8988T (cell line): ENCODE measurements around the gene GRK3.
"Not testable (repeated sequence)": the region's sequence is repeated elsewhere in the genome, so short reads cannot be mapped to it uniquely, and the experiment has no call there.

Experiments used
- DNase-seq: peaks from one replicate; pipeline ENCODE4 v3.0.0; 2011

GRK3 gene

DNA sequence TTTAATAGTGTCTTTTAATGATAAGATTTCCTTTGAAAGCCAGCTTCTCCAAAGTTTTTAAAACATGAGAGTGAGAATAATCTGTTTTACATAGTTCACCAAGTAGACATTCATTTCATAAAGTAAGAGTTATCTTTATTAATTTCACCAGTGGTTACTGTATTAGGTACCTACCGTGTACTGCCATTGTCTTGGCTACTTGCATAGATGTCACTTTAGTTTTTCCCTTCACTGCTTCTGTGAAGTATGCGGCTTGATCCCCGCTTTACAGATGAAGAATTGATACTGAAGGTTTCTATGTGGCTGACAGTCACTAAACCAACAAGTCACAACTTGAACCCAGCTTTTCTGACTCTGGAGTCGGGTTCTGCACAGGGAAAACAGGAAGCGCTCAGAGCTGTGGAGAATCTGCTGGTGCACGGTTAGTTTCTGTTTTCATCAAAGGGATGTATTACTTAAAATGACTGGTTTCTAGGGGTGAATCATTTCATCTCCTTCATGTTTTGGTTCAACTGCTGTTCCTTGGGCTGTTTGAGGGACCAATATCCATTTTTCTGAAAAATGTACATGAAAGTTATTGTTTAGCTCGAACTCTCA, 138.2 kb downstream of the GRK3 start:
- DNase-seq = no peak

DNA sequence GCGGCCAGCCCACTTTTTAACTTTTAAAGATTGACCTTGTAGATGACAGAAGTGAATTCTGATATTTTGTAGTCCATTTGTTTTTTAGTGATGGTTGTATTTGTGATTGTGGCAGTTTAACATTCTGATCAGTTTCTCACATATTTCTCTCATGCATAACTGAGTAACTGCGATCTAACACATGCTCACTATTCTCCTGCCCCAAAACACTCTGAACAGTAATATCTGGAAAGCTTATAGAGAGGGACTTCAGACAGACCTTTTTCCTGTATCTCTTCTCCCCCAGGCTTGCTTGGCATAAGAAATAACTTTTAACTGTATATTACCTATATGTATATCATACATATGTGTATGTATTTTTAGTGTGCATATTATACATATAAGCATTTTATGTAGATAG, 140.2 kb downstream of the GRK3 start:
- no peak for DNase-seq

DNA sequence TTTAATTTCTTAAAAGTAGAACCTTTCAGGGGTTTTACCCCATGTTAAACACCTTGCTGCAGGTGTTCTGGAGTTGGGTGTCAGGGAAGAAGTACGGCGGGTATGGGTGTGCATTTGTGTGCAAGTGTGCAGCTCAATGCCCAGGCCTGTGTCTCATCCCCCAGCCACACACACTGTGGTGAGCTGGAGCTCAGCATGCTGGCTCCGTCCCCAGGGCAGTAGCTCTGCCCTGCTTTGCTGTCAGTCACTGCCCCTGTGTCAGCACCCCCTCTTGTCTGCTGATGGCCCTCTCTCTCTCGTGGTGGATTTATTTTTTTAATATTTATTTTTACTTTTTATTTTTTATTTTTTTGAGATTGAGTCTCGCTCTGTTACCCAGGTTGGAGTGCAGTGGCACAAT, 141.7 kb downstream of the GRK3 start:
- no peak for DNase-seq

DNA sequence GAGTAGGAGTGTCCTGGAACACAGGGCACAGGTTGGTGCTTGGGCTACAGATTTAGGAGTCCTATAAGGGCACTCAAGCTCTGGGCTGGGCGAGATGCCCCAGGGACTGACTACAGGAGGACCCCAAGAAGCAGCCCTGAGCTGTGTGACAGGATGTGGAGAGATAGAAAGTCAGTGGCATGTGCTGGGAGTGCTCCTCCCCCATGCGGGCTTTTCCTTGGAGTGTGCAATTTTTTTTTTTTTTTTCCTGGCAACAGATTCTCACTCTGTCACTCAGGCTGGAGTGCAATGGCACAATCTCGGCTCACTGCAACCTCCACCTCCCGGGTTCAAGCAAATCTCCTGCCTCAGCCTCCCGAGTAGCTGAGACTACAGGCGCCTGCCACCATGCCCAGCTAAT, 144.0 kb downstream of the GRK3 start:
- not testable (repeated sequence) for DNase-seq

DNA sequence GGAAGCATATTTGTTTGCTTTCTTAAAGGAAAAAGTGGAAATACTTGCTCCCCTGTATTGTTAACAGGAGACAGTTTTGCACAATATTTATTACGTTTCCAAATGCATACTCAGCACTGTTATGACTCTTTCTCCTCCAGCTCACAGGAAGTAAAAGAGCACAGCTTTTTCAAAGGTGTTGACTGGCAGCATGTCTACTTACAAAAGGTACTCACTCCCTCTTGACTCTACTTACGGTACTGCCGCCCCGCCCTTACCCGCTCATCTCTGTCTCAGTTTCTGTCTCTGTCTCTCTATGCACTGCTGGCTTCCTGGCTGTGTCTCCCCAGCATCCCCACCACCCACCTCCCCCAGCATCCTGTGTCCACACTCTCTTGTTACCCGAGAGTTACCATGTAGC, 145.3 kb downstream of the GRK3 start:
- DNase-seq = no peak

DNA sequence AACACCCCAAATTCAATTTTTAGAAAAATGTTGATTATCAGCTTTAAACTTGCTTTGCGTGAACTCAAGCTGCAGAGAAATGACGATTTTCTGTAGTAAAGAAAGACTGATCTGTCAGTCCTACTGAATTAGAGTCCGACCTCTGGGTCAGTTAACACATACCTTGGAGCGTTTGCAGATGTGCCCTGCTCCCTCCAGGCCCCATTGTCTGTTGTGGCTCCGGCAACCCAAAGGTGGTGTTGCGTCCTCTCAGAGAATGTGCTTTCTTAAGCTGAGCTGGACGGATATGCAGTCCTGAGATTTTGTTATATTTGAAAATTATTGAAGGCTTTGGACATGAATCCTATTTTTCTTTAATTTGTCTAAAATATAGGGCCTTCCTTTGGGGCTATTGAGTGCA, 146.0 kb downstream of the GRK3 start:
- no peak for DNase-seq

DNA sequence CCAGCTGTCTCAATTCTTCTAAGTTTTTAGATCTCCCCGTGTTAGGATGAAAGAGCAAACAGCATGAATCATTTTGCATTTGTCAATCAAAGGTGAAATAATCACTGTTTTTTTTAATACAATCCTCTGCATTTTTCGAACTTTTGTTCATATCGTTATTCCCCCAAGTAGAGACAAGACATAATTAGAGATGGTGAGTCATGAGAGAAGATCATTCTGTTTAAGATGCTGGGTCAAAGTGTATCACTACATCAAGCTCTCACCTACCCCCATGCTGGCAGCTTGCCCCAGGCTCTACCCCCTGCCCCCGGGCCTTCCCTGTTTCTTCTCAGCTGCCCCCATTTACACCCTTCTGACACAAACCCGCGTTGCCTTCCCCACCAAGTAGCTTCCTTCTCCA, 147.0 kb downstream of the GRK3 start:
- no peak for DNase-seq

DNA sequence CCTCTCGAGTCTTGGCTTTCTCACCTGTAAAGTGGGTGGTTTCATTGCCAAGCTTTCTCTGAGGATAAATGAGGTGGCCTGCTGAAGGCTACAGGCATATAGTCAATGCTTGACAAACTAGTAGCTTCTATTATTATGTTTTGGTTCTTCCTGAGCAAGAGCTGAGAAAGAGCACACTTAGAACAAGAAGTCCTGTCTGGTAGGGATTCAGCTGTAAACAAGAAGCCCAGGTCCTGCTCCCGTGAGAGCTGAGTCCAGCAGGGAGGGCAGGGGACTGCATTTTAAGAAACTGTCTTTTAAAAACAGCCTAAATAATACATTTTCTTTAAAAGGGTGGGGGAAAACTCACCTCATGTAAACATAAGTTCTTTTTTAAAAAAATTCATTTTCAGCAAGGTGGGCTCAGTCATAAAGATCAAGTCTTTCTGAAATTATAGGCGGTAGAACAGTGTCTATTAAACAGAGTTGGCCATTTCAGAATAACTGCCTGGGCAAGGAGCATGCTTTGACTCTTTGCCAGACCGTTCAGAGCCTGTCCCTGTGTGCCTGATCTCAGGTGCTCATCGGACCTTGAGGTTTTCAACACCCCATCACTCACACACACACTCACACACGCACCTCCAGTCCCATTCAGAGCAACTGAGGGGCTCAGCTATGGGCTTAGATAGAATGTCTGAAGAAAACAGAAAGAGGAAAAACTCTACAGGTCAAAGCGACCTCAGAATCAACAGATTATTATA, 148.4 kb downstream of the GRK3 start:
- DNase-seq = no peak

DNA sequence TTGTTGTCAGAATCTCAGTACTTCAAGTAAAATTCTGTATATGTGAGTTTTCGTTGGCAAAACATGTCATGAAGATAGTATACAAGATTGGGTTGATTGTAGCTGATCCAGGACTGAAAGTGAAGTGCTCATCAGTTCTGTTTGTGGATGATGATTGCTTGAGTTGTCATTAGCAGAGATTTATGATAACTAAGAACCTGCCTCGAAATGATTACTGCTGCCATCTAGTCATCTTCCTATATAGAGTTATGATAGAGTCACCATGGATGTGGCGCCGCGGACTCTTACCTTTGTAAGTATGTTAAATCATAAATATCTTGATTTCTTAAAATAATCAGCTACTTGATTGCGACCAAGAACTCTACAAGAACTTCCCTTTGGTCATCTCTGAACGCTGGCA, 149.6 kb downstream of the GRK3 start:
- DNase-seq = no peak

DNA sequence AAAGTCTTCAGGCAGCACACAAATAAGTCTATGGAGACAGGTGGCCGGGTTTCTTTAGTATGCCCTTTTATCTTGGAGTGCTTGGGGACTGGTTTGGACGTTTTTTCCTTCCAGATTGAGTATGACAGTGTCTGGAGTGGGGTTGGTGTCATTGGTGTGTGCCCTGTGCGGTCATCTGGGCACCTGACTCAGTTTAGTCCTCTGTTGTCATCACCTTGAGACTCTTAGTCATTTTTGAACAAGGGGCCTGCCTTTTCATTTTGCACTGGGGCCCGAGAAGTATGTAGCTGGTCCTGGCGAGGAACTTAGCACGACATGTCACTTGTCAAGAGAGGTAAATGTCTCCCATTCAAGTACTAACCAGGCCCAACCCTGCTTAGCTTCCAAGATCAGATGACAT, 150.3 kb downstream of the GRK3 start:
- DNase-seq = no peak

DNA sequence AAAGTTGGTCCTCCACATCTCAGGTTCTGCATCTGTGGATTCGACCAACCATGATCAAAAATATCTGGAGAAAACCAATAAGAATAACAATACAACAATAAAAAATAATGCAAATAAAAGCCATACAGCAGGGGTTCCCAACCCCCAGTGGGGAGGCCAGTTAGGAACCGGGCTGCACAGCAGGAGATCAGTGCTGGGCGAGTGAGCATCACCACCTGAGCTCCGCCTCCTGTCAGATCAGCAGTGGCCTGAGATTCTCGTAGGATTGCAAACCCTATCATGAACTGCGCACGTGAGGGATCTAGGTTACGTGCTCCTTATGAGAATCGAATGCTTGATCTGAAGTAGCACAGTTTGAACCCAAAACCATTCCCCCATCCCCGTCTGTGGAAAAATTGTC, 152.2 kb downstream of the GRK3 start:
- DNase-seq = no peak

DNA sequence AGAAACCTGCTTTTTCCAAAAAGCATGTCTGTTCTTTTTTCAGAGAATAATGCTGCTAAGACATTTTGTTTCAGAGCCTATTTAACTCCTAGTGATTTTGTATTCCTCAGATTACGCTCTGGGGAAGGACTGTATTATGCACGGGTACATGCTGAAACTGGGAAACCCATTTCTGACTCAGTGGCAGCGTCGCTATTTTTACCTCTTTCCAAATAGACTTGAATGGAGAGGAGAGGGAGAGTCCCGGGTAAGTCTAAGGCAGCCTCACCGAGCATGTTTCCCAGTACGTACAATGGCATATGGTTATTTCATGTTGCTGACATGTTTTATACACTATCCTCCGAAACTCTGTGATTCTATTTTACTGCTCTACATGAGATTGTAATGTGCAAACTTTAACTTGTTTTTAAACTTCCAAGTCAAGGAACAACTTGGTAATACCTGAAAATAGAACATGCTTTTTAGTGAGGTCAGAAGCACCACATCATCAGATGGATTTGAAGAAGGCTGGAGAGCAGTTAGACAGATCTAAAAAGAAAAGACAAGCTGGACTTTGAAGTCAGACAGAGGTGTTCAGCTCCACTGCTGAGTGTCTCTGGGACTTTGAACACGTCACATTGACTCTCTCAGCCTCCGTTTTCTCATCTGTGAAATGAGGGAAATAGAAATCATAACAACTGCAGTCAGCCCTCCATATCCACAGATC, 153.8 kb downstream of the GRK3 start:
- no peak for DNase-seq

DNA sequence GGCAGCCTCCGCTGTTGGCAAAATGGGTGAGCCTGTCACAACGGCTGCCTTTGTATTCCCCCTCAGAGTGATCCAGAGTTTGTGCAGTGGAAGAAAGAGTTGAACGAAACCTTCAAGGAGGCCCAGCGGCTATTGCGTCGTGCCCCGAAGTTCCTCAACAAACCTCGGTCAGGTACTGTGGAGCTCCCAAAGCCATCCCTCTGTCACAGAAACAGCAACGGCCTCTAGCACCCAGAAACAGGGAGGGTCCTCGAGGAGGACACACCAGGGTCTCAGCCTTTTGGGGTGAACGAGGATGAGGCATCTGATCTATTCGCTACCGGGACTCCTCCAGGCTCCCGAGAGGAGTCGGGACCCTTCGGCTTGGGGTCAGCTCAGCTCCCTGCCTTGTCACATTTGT, 157.7 kb downstream of the GRK3 start:
- DNase-seq = no peak

DNA sequence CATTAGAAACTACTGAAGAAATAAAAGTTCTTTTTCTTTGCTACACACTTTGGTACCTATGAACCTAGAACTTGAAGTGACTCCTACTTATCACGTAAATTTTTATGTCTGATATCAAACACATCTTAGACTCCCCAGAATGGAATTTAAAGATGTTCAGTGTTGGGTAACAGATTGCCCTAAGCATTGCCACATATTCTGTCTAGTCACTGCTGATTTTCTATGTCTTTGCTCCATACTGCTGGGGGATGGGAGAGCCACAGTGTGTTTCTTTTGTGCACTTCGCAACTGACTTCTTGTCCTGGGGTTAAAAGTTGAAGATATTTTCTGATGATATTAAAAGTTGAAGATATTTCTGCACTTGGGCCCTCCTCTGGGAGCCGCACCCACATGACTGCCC, 158.2 kb downstream of the GRK3 start:
- no peak for DNase-seq

DNA sequence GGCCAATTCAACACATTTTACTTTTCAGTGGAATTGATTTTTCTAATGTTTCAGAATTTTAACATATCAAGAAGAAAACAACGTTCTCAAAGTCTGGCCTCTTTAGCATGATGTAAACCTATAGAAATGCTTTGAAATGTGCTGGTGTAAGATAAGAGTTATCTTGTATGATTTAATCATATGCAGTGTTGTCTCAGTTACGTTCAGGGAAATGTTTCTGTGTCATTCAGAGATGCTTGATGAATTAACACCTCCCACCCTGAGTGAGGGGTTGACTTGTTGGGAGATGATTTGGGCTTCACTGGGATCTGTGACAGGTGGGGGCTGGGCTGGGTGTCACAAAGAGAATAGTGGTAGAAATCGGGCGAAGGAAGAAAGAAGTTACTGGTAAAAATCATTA, 161.8 kb downstream of the GRK3 start:
- no peak for DNase-seq

DNA sequence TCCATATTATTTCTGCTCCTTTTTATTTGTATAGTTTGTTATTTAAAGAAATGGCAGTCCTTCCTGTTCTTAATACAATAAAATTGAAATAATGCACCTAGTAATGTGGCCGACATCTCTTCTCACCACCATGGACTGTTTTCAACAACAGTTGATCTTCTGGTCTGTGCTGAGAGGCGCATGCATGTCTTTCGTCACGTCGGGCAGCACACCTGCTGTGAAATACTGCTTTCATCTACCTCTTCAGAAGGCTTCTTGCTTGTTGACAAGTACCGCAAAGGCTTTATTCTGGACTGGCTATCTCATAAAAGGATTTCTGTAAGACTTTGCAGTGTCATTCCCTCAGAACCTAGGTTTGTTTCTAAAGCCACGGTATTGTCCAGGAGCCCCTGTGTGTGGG, 163.6 kb downstream of the GRK3 start:
- no peak for DNase-seq

DNA sequence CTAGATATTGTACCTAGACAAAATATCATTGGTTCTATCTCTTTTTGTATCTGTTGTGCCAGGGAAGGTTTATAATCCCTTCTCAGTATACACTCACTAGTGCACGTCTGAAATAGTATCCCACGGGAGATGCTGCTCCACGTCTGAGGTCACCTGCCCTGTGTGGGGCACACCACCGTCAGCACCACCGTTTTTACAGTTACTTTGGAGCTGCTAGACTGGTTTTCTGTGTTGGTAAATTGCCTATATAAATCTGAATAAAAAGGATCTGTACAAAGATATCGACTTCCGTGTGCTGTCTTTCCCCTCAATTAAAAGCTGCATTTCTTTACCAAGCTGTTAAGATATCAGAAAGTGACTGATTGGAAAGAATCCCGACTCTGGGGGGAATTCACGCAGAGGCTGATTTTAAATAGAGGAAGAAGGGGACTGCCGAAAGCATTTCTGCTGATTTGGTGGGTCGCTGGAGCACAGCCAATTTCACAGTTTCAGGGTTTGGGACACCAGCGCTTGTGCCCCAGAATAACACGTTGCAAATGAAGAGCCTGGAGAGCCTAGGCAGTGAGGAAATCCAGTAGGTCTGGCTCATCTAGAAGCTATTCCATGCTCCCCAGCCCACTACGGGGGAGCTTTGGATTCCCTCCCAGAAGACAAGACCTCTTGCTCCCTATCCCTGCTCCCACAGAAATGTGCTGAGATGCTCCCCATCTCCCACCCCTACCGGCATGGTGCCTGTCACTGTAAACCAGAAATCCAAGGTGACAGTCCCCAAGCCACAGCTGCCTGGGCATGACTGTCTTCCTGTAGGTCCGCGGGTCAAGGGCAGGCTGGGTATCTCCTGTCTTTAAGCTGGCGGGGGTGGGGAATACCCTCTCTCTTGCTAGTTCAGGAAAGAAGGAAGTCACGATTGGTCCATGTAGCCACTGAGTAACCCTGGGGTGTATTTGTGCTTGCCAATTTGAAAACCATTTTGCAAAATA, 164.8 kb downstream of the GRK3 start:
- DNase-seq = no peak

DNA sequence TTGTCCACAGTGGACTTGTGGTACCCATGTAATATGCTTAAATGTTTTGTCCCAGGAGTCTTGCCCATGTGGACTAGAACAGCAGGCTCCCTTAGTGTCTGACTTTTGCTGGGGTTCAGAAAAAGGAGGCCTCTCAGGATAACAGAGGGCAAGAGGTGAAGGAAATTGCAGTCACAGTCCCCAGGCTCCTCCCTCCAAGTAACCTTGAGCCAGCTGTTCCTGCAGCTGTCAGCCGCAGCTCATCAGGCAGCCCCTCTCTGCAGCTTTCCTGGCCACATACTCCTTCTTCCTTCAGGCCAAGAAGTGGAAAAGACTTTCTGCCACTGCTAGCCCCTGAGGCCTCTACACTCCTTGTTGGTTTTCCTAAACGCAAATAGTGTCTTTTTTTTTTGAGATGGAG, 171.2 kb downstream of the GRK3 start:
- no peak for DNase-seq

DNA sequence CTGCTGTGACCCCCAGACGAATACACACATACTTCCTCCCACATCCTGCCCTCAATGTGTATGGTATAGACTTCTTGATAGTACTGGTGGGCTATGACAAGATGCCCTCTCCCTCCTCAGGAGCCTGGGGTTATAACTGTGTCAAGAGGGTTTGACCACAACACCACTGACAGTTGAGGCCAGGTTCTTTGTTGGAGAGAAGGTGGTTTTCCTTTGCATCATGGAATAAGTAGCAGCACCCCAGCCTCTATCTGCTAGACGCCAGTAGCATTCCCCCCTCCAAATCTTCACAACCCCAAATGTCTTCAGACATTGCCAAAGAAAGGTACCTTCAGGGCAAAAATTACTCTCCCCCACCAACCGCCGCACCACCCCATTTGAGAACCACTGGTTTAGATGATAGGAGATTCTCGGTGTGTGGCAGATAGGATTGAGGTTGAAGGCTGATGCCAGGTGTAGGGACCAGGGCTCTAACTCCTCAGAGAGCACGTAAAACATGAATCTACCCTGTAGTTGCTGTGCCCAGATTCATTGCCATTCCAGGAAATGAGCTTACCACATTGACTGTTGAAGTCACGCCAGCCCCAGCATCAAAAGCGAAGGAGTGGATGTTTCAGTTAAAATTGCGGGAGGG, 172.0 kb downstream of the GRK3 start:
- no peak for DNase-seq

DNA sequence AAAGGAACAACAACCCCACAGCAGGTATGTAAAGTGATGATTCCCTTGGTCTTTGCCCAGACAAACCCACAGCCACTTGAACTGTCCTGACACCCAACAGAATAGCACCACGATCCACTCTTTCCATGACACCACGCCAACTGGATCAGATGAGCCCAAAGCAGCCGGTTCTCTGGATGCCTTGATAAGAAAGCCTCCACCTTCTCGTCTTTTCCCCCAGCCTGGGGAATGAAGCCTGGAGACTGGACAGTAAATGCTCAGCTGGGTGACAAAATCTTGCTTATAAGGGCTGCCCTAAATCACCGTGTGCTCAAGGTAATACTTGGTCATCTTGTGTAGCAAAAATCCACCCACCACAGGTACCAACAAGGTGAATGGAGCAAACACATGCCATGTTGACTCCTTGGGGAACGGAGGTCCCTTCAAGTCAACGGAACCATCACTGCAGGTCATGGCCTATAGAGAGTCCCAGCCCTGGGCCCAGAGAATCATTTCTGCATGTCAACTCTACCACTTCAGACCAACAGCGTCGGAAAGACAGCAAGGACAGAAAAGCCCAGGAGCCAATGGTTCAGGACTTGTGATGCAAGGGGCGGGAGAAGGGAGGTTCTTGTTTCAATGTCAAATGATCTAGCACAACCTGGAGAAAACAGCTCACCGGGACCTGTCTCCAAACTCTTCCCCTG, 175.3 kb downstream of the GRK3 start:
- no peak for DNase-seq

DNA sequence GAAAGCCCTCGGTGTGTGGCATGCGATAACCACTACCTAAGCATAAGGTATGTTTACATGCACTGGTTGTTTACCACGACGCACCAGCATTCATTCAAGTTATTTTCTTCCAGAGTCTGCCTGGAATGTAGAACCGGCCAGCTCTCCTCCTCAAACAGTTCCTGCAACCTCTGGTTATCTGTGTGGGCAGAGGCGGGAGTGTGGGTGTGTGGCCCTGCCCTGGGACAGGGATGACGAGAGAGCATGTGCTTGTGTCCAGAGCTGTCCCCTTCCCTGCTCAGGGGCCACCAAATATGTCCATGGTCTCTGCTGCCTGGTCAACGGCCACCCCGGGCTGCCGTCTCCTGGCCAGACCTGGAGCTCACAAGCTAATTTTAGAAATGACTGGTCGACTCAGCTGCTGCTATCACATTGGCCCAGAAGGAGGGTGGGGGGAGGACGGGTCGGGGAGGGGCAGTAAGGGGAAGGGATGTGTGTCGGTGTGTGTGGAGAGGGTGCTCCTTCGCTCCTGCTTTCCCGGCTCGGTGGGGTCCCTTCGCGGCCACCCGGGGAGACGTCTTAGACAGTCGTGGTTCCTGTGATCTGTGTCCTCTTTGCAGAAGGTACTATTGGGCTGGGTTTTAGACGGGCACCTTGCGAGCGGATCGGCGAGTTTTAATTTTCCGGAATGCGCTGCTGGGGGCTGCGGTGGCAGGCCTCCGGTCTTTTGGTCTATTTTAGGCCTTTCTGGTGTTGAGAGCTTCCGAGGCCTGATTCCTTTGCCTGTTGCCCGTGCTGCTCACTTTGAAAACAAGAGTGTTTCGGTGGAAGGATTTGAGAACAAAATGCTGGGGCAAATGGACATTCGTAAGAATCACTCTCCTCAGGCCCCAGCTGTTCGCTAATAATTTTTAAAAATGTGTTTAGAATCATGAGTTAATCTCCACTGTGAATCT, 177.5 kb downstream of the GRK3 start, which contains the start of gene MYO18B:
TSS of gene MYO18B (plus strand) at position 497 of the 935 bp plus-strand sequence. CDS start 18,905 bp downstream, outside the sequence.
- DNase-seq = no peak
